ENCODE data around the gene MEFV.

- TF ChIP-seq RAD21 (conservative IDR thresholded peaks at IDR 0.05 in 1 of 2, IDR thresholded peaks at IDR 0.05 in 1 of 2) = no peak
- TF ChIP-seq, protein P1, sequence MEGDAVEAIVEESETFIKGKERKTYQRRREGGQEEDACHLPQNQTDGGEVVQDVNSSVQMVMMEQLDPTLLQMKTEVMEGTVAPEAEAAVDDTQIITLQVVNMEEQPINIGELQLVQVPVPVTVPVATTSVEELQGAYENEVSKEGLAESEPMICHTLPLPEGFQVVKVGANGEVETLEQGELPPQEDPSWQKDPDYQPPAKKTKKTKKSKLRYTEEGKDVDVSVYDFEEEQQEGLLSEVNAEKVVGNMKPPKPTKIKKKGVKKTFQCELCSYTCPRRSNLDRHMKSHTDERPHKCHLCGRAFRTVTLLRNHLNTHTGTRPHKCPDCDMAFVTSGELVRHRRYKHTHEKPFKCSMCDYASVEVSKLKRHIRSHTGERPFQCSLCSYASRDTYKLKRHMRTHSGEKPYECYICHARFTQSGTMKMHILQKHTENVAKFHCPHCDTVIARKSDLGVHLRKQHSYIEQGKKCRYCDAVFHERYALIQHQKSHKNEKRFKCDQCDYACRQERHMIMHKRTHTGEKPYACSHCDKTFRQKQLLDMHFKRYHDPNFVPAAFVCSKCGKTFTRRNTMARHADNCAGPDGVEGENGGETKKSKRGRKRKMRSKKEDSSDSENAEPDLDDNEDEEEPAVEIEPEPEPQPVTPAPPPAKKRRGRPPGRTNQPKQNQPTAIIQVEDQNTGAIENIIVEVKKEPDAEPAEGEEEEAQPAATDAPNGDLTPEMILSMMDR (IDR thresholded peaks at IDR 0.05) = no peak
- no peak for TF ChIP-seq POLR2A (IDR thresholded peaks at IDR 0.05; ENCODE audit: low read length)
- TF ChIP-seq, protein P2, sequence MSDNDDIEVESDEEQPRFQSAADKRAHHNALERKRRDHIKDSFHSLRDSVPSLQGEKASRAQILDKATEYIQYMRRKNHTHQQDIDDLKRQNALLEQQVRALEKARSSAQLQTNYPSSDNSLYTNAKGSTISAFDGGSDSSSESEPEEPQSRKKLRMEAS (IDR thresholded peaks at IDR 0.05) = no peak
- TF ChIP-seq CEBPB (IDR thresholded peaks at IDR 0.05) = no peak
- no peak for TF ChIP-seq CHD4 (IDR thresholded peaks at IDR 0.05; ENCODE audit: borderline replicate concordance)
- no peak for TF ChIP-seq CHD2 (IDR thresholded peaks at IDR 0.05; ENCODE audit: low read length, partially characterized antibody)
Measured at GRCh38 chr16:3262517-3262916, 6.1 kb upstream of the MEFV start.
